Measurements from ENCODE around the gene PYGB. TPM values are rescaled to one million over a fixed set of nuclear protein-coding genes. Genes with fewer than 3 reads are reported as not detected.

The PYGB gene
- total RNA-seq, 1 experiment from 2014 or later = 216 TPM

DNA sequence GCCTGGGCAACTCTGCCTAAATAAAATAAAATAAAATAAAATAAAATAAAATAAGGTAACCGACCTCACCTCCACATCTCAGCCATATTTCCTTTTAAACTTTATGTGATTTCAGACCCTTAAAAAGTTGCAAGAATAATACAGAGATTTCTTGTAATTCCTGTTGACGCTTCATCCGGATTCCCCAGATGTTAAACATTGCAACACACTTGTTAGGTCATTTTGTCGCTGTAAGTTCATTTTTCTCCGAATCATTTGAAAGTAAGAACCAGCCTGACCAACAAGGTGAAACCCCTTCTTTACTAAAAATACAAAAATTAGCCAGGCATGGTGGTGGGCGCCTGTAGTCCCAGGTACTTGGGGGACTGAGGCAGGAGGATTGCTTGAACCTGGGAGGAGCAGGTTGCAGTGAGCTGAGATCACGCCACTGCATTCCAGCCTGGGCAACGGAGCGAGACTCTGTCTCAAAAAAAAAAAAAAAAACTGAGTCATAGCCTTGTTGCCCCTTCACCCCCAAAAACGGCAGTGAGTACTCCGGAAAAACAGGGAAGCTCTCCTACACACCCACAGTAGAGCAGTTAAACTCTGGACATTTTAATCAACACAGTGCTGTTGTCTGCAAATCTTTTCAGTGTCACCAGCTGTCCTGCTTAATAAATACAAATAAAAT lies 5.9 kb downstream of the PYGB start:
- Histone ChIP-seq H3F3A (ENCODE audit: low read length, unreplicated experiment) (no peaks in the 10 kb centered on the region), H3K4me1 (ENCODE audit: insufficient read depth, low read length) (peaks cover 42% of the 10 kb centered on the region), H3K27ac (ENCODE audit: low read length) (no peak overlapping the region), H3K79me2 (ENCODE audit: low read length) (peaks cover 100% of the 10 kb centered on the region), H4K20me1 (ENCODE audit: low read length) (peaks cover 84% of the 10 kb centered on the region), H2AFZ (ENCODE audit: low read length) (no peak overlapping the region), H3K4me3 (ENCODE audit: low read length) (no peak overlapping the region), H3K27me3 (ENCODE audit: low read length) (no peaks in the 10 kb centered on the region), H3K9ac (ENCODE audit: low read length) (no peak overlapping the region), H3K9me3 (ENCODE audit: low read length) (no peaks in the 10 kb centered on the region), H3K4me2 (ENCODE audit: low read length) (no peak overlapping the region), H3K36me3 (ENCODE audit: low read depth, low read length) (peaks cover 39% of the 10 kb centered on the region), H3K9me2 (replicated peaks; ENCODE audit: low read length) (no peaks in the 10 kb centered on the region)
- DNase-seq (no peak), ATAC-seq (no peak)
- intact Hi-C loops (cut with micrococcal nuclease) = no loop called here
- no TSS peak for BruUV-seq (replicated peaks)
- ChIA-PET CTCF (interaction anchor here (0.6 kb wide), 1 partner anchor 78 kb away, joined by 3 read pairs; no protein-coding TSS in a partner anchor), POLR2A (ENCODE audit: unreplicated experiment) (no interaction called here)
- no peak for TF ChIP-seq EZH2 (IDR thresholded peaks at IDR 0.05; ENCODE audit: low read length, unreplicated experiment)
- TF ChIP-seq, protein P1, sequence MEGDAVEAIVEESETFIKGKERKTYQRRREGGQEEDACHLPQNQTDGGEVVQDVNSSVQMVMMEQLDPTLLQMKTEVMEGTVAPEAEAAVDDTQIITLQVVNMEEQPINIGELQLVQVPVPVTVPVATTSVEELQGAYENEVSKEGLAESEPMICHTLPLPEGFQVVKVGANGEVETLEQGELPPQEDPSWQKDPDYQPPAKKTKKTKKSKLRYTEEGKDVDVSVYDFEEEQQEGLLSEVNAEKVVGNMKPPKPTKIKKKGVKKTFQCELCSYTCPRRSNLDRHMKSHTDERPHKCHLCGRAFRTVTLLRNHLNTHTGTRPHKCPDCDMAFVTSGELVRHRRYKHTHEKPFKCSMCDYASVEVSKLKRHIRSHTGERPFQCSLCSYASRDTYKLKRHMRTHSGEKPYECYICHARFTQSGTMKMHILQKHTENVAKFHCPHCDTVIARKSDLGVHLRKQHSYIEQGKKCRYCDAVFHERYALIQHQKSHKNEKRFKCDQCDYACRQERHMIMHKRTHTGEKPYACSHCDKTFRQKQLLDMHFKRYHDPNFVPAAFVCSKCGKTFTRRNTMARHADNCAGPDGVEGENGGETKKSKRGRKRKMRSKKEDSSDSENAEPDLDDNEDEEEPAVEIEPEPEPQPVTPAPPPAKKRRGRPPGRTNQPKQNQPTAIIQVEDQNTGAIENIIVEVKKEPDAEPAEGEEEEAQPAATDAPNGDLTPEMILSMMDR (conservative IDR thresholded peaks at IDR 0.05; ENCODE audit: low read depth, low read length) = no peak
- no peak for TF ChIP-seq EZH2phosphoT487 (IDR thresholded peaks at IDR 0.05; ENCODE audit: borderline replicate concordance, low read length)

DNA sequence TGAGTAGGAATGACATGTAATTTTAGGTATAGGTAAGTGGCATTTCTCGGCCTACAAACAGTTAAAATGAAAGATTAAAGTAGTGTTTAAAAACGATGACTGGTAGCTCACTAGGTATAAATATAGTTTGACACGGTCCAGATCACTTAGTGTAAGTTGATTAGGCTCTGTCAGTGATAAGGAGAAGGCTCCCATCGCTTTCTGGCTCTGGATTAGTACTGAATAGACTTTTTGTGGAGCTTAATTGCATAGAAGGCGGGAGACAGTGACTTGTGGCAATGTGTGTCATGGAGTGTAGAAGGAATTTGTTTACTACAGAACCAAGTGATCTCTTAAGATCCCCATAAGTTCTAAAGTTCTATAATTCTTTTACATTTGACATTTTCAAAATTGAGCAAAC lies 6.7 kb downstream of the PYGB start:
- Histone ChIP-seq H3K4me2 (ENCODE audit: low read length) (no peak overlapping the region), H3F3A (ENCODE audit: low read length, unreplicated experiment) (no peaks in the 10 kb centered on the region), H2AFZ (ENCODE audit: low read length) (no peak overlapping the region), H3K9ac (ENCODE audit: low read length) (no peak overlapping the region), H3K9me2 (replicated peaks; ENCODE audit: low read length) (no peaks in the 10 kb centered on the region), H3K4me1 (ENCODE audit: insufficient read depth, low read length) (peaks cover 42% of the 10 kb centered on the region), H4K20me1 (ENCODE audit: low read length) (peaks cover 78% of the 10 kb centered on the region), H3K4me3 (ENCODE audit: low read length) (no peak overlapping the region), H3K79me2 (ENCODE audit: low read length) (peaks cover 94% of the 10 kb centered on the region), H3K27me3 (ENCODE audit: low read length) (no peaks in the 10 kb centered on the region), H3K36me3 (ENCODE audit: low read depth, low read length) (peaks cover 46% of the 10 kb centered on the region), H3K27ac (ENCODE audit: low read length) (no peak overlapping the region), H3K9me3 (ENCODE audit: low read length) (no peaks in the 10 kb centered on the region)
- ChIA-PET POLR2A (ENCODE audit: unreplicated experiment) (no interaction called here), CTCF (interaction anchor here (0.6 kb wide), 1 partner anchor 79 kb away, joined by 3 read pairs; no protein-coding TSS in a partner anchor)
- TF ChIP-seq EZH2phosphoT487 (IDR thresholded peaks at IDR 0.05; ENCODE audit: borderline replicate concordance, low read length) (no peak), EZH2 (IDR thresholded peaks at IDR 0.05; ENCODE audit: low read length, unreplicated experiment) (no peak)
- TF ChIP-seq, protein P1 (conservative IDR thresholded peaks at IDR 0.05; ENCODE audit: low read depth, low read length) = no peak
- no TSS peak for BruUV-seq (replicated peaks)
- ATAC-seq = no peak
- no peak for DNase-seq
- intact Hi-C loops (cut with micrococcal nuclease) = no loop called here

DNA sequence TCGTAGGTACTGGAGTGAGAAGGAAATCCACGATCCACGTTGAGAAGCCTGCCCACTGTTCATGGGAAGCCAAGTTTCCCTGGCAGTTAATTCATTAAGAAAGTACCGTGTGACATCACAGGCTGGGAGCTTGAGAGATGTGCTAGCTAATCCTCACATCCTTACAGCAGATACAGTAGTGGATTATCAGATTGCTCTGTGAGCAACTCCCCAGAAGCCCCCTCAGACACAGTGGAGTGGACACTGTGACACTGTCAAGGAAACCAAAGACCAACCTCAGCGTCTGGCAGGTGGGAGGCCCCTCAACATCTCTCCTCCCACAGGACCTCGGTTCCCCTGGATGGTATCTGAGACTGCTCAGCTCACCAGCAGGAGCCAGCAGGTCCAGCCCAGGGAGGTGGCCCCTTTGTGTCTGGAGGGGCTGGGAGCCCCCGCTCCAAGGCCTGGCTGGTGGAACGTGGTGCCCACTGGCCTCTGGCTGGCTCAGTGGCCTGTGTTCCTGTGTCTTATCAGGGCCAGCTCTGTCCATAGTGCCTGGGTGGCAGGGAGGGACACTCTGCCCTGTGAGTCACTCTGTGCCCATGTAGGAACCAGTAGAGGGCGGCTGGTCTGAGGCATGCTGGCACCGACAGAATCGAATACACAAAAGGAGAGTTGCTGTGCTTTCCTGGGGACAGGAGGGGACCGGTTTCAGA lies 7.2 kb downstream of the PYGB start:
- BruUV-seq (replicated peaks) = no TSS peak
- no peak for TF ChIP-seq EZH2 (IDR thresholded peaks at IDR 0.05; ENCODE audit: low read length, unreplicated experiment)
- TF ChIP-seq, protein P1 (conservative IDR thresholded peaks at IDR 0.05; ENCODE audit: low read depth, low read length) = peak; percentile 35; the same call in 1 of the 2 replicates
- TF ChIP-seq EZH2phosphoT487 (IDR thresholded peaks at IDR 0.05; ENCODE audit: borderline replicate concordance, low read length) = no peak

More for the DNA sequence above, 7.2 kb downstream of the PYGB start:
- H4K20me1 ChIP-seq (ENCODE audit: low read length) = peaks cover 74% of the 10 kb centered on the region
- H3F3A ChIP-seq (ENCODE audit: low read length, unreplicated experiment) = no peaks in the 10 kb centered on the region
- no peak for DNase-seq
- POLR2A ChIA-PET (ENCODE audit: unreplicated experiment) = interaction anchor here (0.7 kb wide), 1 partner anchor 121 kb away, joined by 8 read pairs; no protein-coding TSS in a partner anchor
- H3K4me1 ChIP-seq (ENCODE audit: insufficient read depth, low read length) = peaks cover 41% of the 10 kb centered on the region
- no peaks in the 10 kb centered on the region for H3K9me2 ChIP-seq (replicated peaks; ENCODE audit: low read length)
- intact Hi-C loops (cut with micrococcal nuclease) = no loop called here
- peak; percentile 56 for ATAC-seq
- H3K4me3 ChIP-seq (ENCODE audit: low read length) = no peak overlapping the region
- no peaks in the 10 kb centered on the region for H3K9me3 ChIP-seq (ENCODE audit: low read length)
- H2AFZ ChIP-seq (ENCODE audit: low read length) = no peak overlapping the region
- CTCF ChIA-PET = no interaction called here
- H3K4me2 ChIP-seq (ENCODE audit: low read length) = no peak overlapping the region
- no peak overlapping the region for H3K9ac ChIP-seq (ENCODE audit: low read length)
- no peak overlapping the region for H3K27ac ChIP-seq (ENCODE audit: low read length)
- no peaks in the 10 kb centered on the region for H3K27me3 ChIP-seq (ENCODE audit: low read length)
- H3K79me2 ChIP-seq (ENCODE audit: low read length) = peaks cover 89% of the 10 kb centered on the region
- peaks cover 52% of the 10 kb centered on the region for H3K36me3 ChIP-seq (ENCODE audit: low read depth, low read length)

Measured in PC-3 (cell line).